ENCODE results near the gene PRICKLE2. TPM values are rescaled to one million over a fixed set of nuclear protein-coding genes. Genes with fewer than 3 reads are reported as not detected.

Gene PRICKLE2
- total RNA-seq, 1 experiment from 2014 or later: 1.9 TPM

DNA sequence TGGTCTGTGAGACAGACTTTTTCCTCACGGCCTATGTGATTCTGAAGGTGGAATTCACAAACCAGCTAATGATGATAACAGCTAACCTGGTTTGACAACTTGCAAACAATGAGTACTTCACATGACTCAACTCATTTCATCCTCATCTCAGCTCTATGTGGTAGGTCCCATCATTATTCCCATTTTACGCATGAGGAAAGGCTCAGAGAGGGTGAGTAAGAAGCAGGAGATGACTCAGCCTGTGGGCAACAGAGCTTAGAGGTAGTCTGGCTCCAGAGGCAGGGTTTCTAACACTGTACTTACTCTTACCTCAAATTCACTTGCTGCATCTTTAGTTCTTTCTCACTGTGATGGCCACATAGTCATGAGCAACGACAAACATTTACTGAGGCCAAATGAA is 176.1 kb downstream of the PRICKLE2 start:
- CTCF ChIA-PET: no interaction called here

GRCh38 chr3:64048631-64049061 is 176.6 kb downstream of the PRICKLE2 start:
- CTCF ChIA-PET: no interaction called here
- no peak for DNase-seq
- TF ChIP-seq, protein P1, sequence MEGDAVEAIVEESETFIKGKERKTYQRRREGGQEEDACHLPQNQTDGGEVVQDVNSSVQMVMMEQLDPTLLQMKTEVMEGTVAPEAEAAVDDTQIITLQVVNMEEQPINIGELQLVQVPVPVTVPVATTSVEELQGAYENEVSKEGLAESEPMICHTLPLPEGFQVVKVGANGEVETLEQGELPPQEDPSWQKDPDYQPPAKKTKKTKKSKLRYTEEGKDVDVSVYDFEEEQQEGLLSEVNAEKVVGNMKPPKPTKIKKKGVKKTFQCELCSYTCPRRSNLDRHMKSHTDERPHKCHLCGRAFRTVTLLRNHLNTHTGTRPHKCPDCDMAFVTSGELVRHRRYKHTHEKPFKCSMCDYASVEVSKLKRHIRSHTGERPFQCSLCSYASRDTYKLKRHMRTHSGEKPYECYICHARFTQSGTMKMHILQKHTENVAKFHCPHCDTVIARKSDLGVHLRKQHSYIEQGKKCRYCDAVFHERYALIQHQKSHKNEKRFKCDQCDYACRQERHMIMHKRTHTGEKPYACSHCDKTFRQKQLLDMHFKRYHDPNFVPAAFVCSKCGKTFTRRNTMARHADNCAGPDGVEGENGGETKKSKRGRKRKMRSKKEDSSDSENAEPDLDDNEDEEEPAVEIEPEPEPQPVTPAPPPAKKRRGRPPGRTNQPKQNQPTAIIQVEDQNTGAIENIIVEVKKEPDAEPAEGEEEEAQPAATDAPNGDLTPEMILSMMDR (IDR thresholded peaks at IDR 0.05; ENCODE audit: unreplicated experiment): no peak
- Mint-ChIP-seq H3K4me1 (ENCODE audit: low read depth, unreplicated experiment) (no peaks in the 10 kb centered on the region), H3K36me3 (ENCODE audit: insufficient read depth, unreplicated experiment) (no peaks in the 10 kb centered on the region), H3K9me3 (ENCODE audit: low read depth, unreplicated experiment) (no peaks in the 10 kb centered on the region), H3K27me3 (ENCODE audit: unreplicated experiment) (peaks cover 26% of the 10 kb centered on the region), H3K4me3 (ENCODE audit: low read depth, unreplicated experiment) (no peak overlapping the region), H3K27ac (ENCODE audit: unreplicated experiment) (no peak overlapping the region)
- no TSS peak for BruUV-seq (replicated peaks)
- intact Hi-C loops (cut with micrococcal nuclease; ENCODE audit: unreplicated experiment): no loop called here

More for the DNA sequence above, 176.1 kb downstream of the PRICKLE2 start:
- intact Hi-C loops (cut with micrococcal nuclease; ENCODE audit: unreplicated experiment): no loop called here
- no peaks in the 10 kb centered on the region for H3K36me3 Mint-ChIP-seq (ENCODE audit: insufficient read depth, unreplicated experiment)
- no peak overlapping the region for H3K27ac Mint-ChIP-seq (ENCODE audit: unreplicated experiment)
- no TSS peak for BruUV-seq (replicated peaks)
- H3K27me3 Mint-ChIP-seq (ENCODE audit: unreplicated experiment): peaks cover 26% of the 10 kb centered on the region
- no peaks in the 10 kb centered on the region for H3K4me1 Mint-ChIP-seq (ENCODE audit: low read depth, unreplicated experiment)
- TF ChIP-seq, protein P1 (IDR thresholded peaks at IDR 0.05; ENCODE audit: unreplicated experiment): no peak
- DNase-seq: no peak
- no peaks in the 10 kb centered on the region for H3K9me3 Mint-ChIP-seq (ENCODE audit: low read depth, unreplicated experiment)
- H3K4me3 Mint-ChIP-seq (ENCODE audit: low read depth, unreplicated experiment): no peak overlapping the region

GRCh38 chr3:64047787-64048186 is 177.5 kb downstream of the PRICKLE2 start:
- CTCF ChIA-PET: no interaction called here
- no peaks in the 10 kb centered on the region for H3K9me3 Mint-ChIP-seq (ENCODE audit: low read depth, unreplicated experiment)
- no peak overlapping the region for H3K27ac Mint-ChIP-seq (ENCODE audit: unreplicated experiment)
- peaks cover 26% of the 10 kb centered on the region for H3K27me3 Mint-ChIP-seq (ENCODE audit: unreplicated experiment)
- H3K4me3 Mint-ChIP-seq (ENCODE audit: low read depth, unreplicated experiment): no peak overlapping the region
- no peaks in the 10 kb centered on the region for H3K36me3 Mint-ChIP-seq (ENCODE audit: insufficient read depth, unreplicated experiment)
- no peaks in the 10 kb centered on the region for H3K4me1 Mint-ChIP-seq (ENCODE audit: low read depth, unreplicated experiment)
- no TSS peak for BruUV-seq (replicated peaks)
- DNase-seq: no peak
- TF ChIP-seq, protein P1 (IDR thresholded peaks at IDR 0.05; ENCODE audit: unreplicated experiment): no peak
- intact Hi-C loops (cut with micrococcal nuclease; ENCODE audit: unreplicated experiment): no loop called here

DNA sequence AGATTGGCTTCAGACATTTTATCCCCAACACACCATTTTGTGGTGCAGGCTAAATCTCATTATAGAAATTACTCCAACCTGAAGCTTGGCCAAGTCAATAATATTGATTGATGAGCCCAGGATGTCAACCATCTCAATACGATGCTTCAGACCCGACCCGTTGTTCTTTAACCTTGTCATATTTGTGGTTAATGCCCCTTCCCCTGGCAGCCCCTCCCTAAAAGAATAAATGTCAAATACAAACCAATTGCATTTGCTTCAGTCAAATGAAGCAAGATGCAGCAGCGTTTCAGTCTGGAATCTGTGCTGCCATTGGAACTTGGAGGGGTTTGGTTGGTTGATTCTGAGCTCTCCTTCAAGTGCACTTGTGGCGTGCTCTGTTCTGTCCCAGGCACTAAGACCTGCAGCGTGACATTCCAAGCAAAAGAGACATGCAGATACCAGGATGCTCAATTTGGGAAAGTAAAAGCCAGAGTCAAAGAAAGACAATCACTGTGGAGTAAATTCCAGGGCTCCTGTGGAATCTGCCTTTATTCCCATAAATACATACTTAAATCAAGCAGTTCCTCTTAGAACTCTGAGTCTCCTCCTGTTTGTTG is 178.2 kb downstream of the PRICKLE2 start:
- H3K27me3 Mint-ChIP-seq (ENCODE audit: unreplicated experiment): peaks cover 26% of the 10 kb centered on the region
- H3K27ac Mint-ChIP-seq (ENCODE audit: unreplicated experiment): no peak overlapping the region

More for the DNA sequence above, 178.2 kb downstream of the PRICKLE2 start:
- intact Hi-C loops (cut with micrococcal nuclease; ENCODE audit: unreplicated experiment): no loop called here
- no peak overlapping the region for H3K4me3 Mint-ChIP-seq (ENCODE audit: low read depth, unreplicated experiment)
- CTCF ChIA-PET: no interaction called here
- no TSS peak for BruUV-seq (replicated peaks)
- TF ChIP-seq, protein P1 (IDR thresholded peaks at IDR 0.05; ENCODE audit: unreplicated experiment): no peak
- H3K4me1 Mint-ChIP-seq (ENCODE audit: low read depth, unreplicated experiment): no peaks in the 10 kb centered on the region
- H3K36me3 Mint-ChIP-seq (ENCODE audit: insufficient read depth, unreplicated experiment): no peaks in the 10 kb centered on the region
- no peaks in the 10 kb centered on the region for H3K9me3 Mint-ChIP-seq (ENCODE audit: low read depth, unreplicated experiment)
- DNase-seq: no peak

Measured in Calu3 (cell line).